CMK (cell line): ENCODE data around the gene CFAP74.

ENCODE experiments used
- DNase-seq: peaks from one replicate; pipeline ENCODE4 v3.0.0-alpha.2; 2010; ENCODE audit warnings: low read depth

The CFAP74 gene

DNA sequence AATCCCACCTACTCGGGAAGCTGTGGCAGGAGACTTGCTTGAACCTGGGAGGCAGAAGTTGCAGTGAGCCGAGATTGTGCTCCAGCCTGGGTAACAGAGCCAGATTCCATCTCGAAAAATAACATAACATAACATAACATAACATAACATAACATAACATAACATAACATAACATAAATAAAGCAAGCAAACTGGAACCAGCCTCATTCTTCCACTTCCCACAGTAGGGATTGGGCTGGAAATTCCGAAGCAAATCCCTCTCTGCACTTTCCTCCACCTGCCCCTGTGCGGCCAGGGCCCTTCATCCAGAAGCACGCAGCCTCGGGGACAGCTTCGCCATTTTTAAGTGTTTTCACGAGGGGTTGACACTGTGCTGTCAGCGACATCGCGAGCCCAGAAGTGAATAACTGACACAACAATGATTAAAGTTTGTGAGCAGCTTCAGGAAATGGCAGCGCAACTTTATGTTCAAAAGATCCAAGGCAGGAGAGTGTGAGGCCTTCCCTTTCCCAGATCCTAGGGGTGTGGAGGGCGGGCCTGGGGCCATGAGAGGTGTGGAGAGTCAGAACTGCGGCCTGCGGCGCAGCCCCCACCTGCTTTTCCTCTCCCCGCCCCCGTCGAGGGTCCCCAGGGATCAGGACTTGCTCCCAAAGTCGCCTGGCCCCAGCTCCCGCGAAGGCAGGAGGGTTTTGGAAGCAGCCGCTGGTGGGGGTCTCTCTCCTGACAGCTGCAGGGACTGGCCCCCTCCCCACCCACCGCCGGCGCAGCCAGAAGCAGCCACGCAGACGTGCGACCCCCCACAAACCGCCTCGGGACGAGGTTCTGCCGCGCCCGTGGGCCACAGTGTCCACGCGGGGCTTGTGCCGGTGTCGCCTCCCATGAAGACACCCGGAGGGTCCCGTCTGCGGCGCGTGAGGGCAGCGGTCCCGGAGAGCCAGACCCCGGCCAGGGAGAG is 14.9 kb upstream of the CFAP74 start:
- DNase-seq: no peak

DNA sequence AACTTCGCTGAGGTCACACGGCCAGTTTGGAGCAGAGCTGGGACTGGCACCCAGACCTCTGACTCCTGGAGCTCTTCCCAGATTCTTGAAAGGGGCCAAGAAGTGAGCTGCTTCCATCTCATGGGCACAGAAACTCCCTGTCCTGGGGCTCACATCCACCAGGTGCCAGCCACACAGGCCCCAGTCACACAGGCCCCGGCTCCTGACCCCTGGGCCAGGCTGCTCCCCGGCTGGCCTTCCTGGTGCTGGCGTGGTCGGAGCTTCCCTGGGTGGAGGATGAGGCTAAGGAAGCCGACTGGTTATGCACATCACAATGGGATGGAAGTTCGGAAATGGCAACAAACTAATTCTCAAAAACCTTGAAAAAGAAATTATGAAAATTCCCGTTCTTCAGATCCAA is 12.5 kb upstream of the CFAP74 start:
- no peak for DNase-seq

DNA sequence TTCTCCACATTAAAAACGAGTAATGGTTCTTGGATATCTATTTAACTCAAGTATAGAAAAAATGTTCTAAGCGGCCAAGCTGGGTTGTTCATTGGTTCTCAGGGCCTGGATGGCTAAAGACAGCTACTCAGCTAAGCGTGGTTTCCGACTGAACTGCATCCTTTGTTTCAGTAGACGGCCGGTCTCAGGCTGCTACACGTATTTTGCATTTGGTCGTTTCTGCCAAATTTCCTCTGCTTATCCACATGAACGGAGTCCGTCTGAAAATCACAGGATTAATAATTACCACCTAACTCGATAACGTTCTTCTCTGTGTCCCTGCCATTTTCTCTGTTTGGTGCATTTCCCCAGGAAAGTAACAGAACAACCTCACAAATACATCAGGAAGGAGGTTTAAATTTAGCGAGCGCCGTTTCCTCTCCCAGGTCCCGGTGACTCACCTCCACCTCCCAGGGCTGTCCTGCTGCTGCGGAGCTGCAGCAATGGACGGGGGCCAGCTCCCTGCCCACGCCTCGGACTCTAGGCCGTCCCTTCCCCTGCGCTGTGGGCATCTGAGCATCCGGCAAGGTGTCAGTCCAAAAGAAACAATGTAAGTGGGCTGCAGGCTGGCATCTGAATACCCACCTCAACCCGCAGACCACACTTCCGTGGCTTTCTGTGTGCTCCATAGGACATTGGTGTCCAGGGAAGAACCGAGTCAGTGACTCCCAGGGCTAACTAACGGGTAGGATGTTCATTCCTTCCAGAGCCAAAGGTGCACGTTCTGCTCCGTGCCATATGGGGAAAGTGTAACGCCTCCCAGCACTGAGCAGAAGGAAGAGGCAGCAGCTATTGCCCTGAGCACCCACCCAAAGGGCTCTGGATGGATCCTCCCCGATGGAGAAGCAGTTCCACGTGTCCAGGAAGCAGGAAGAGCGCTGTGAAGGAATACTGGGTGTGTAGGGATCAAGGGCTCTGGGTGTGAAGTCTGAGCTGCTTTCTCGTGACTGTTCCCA is 11.5 kb upstream of the CFAP74 start:
- no peak for DNase-seq

DNA sequence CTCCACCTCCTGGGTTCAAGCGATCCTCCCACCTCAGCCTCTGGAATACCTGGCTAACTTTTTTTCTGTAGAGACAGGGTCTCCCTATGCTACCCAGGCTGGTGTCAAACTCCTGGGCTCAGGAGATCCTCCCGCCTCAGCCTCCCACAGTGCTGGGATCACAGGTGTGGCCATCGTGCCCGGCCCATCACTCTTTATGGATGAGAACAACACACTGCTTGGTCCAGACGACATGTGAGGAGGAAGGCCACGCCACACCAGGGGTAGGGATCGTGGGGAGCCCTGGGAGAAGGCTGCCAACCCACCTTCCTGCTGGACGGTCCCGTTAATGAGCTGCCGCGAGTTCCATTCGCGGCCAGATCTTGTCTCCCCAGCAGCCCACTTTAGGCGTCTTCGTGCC is 10.6 kb upstream of the CFAP74 start:
- no peak for DNase-seq

DNA sequence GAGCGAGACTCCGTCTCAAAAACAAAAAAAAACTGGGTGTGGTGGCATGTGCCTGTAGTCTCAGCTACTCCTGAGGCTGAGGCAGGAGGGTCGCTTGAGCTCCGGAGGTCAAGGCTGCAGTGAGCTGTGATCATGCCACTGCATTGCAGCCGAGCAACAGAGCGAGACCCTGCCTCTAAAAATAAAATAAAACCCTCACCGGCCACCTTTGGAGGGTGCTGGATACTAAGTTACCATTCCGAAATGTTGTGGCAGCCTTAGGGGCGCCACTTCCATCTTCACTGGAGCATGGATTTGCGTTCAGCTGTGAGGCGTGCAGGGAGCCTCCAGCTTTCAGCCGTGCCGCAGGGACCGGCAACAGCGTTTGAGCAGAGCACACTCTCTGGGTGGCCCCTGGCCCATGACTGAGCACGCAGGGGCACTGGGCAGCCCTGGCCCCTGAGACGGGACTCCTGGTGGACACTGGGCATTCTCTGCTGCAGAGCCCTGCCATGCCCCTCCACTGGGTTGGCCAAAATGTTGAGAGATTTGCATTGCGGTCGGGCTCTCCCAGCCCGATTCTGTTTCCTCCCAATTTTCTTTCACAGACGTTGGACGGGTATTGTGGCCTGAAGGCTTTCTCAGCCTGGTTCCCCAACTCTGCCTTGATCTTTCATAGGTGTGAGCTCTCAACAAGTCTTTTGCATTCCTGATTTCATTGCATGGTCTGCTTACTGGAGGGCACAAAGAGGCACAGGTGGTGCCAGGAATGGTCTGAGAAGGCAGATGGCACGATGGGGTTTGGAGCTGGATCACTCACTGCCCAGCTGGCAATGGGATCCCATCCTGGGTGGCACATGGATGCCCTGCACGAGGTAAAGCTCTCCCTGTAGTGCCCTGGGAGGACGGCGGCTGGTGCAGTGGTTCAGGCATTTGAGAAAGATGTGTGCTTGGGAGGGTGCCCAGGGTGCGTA is 5.8 kb upstream of the CFAP74 start:
- no peak for DNase-seq

DNA sequence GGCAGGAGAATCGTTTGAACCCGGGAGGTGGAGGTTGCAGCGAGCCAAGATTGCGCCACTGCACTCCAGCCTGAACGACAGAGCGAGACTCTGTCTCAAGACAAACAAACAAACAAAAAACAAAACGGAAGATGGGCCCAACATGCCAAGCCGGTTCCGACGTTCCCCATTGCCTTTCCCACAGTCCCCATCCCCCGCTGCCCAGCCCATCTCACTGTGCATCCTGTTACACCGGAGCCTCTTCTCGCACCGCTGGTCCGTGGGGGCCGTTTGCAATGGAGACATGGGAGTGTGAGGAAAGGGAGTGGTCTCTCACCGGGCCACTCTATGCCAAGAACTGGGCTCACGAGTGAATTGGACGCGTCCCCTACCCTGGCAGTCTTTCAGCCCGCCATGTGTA is 1.3 kb upstream of the CFAP74 start:
- no peak for DNase-seq

DNA sequence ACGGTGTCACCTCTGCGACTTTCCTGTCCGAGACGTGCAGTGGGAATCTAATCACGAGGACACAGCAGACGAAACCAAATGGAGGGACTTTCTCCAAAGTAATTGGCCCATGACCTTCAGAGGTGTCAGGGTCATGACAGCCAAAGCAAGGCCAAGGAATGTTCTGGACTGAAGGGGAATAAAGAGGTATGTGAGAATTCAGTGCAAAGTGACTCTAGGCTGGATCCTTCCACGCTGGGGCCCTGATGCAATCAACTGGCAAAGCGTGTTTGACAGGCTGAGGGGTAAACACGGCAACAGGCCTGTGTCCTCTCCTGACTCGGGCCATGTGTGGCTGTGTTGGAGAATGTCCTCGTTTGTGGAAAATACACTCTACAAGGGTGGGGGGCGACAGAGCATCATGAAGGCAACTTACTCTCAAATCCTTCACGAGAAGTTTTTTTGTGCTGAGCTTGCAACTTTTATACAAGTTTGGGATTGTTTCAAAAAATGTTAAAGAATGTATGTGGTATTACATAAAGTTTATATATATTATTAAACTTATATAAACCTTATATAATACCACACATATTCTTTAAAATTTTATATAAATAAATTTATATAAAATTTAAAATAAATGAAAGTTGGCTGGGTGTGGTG is 1.7 kb downstream of the CFAP74 start:
- no peak for DNase-seq

DNA sequence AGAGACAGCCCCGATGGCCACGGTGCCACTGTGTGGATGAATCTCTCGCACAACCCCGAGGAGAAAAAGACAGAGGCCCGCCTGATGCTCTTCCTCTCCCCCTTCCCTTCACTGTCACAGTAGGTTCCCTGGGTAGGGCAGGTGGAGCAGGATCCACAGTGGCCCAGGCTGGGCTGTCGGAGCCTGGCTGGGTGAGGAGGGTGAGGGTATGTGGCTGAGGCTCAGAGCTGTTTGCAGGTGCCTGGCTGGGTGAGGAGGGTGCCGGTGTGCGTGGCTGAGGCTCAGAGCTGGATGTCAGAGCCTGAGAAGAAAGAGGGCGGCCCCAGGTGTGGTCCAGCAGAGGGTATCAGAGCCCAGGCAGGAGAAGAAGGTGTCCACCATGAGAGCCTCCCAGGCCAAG is 2.7 kb downstream of the CFAP74 start:
- DNase-seq: no peak

DNA sequence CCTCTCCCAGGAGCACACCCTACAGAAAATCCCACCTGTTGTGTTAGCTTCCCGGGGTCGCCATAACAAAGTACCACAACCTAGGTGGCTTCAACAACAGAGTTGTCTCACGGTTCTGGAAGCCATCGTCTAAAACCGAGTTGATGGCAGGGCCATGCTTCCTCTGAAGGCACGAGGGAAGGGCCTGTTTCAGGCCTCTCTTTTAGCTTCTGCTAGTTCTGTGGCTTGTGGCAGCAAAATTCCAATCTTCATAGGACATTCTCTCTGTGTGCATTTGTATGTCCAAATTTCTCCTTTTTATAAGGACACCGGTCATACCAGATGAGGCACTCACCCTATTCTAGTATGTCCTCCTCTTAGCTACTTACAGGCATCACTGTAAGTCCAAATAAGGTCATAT is 3.2 kb downstream of the CFAP74 start:
- no peak for DNase-seq

DNA sequence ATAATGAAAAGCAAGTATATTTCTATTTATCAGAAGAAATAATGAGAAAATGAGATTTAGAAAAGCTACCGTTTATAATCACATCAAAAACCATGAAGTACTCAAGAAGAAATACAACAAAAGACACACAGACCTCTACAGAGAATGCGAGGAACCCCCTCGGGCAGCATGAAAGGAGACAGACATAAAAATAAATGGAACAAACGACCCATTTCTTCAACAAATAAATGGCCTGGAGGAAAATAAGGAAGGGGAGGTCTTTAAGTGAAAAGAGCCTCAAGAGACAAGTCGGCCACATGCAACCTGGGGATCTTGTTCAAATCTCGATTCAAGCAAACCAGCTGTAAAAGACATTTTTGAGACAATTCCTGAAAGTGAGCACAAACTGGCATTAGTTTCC is 6.0 kb downstream of the CFAP74 start:
- no peak for DNase-seq

DNA sequence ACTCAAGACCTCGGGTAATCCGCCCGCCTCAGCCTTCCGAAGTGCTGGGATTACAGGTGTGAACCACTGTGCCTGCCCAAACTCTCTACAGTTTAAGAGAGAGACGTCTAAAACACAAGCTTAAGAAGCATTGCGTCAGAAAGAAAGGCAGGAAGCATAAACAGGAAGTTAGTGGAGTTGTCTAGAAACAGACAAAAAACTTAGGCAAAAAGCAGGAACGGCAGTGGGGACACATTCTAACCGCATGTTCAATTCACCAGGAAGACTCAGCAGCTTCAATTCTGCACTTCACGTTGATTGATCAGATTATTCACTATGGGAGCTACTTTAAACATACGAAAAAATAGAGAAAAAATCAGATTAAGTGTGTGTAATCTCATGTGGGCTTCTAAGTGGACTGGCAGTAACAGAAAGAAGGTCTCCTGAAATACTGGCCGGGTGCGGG is 7.4 kb downstream of the CFAP74 start:
- DNase-seq: peak; percentile 55

DNA sequence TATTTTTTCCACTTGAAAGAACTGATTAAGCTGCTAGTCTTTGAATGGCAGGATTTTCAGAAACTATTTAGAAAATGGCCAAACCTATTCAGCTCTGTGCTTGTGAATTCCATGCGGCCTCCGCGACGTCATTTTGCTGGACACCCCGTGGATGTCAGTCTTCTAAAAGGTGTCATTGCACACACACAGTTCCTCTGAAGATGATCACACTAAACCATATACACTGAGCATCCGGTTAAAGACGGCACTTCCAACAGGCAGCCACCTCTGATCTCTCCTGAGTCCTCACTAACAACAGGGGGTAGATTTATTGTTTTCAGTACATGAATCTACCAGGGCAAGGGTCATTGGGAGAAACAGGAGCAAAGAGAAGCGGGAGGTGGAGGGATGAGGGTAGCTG is 9.1 kb downstream of the CFAP74 start:
- DNase-seq: no peak

DNA sequence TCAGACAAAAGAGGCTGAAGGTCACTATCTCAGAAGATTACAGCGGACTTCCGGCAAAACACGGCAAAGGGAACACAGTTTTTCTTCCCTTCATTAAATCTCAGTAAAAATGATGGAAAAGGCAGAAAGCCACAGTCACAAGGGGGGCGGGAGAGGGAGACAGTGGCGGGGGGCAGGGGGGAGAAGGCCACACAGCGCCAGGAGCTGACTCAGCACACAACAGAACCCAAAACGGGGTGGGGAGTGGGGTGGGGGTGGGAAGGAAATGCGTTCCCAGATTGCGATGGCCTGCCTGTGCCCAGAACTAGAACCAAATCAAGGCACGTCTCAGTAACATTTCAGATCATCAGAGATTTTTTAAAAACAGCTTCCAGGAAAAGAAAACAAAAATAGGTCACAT is 13.4 kb downstream of the CFAP74 start:
- no peak for DNase-seq

DNA sequence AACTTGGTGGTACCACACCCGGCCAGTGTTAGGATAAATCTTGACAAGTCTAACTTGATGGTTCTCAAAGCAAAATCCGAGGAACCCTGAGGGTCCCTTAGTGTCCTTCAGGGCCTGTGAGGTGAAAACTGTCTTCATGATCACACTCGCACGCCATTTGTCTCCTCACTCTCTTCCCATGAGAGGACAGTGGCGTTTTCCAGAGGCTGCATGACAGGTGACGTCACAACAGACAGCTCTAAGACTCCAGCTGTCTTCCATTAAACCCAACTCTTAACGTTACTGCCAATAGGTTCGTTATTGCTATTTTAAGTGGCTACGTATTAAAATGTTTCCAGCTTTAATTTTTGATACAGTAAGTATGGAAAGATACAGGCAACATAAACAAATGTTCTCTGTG is 13.8 kb downstream of the CFAP74 start:
- no peak for DNase-seq

DNA sequence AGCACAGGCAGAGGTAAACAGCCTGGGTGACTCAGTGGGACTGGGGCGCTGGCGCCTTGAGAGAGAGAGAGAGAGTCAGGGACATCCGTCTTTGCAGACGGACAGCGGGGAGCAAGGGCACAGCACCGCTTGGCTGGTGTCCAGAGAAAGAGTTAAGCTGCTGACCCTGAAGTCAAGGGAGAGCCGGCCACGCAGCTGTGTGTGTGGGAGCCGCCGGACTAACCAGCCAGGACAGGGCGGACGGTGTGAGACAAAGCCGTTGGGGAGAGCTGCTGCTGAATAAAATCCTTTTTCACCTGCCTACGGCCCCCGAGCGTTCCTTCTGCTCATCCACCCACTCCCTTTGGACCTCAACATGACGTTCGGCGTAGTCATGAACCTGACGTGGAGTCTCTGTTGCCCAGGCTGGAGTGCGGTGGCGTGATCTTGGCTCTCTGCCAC is 14.5 kb downstream of the CFAP74 start:
- DNase-seq: no peak

DNA sequence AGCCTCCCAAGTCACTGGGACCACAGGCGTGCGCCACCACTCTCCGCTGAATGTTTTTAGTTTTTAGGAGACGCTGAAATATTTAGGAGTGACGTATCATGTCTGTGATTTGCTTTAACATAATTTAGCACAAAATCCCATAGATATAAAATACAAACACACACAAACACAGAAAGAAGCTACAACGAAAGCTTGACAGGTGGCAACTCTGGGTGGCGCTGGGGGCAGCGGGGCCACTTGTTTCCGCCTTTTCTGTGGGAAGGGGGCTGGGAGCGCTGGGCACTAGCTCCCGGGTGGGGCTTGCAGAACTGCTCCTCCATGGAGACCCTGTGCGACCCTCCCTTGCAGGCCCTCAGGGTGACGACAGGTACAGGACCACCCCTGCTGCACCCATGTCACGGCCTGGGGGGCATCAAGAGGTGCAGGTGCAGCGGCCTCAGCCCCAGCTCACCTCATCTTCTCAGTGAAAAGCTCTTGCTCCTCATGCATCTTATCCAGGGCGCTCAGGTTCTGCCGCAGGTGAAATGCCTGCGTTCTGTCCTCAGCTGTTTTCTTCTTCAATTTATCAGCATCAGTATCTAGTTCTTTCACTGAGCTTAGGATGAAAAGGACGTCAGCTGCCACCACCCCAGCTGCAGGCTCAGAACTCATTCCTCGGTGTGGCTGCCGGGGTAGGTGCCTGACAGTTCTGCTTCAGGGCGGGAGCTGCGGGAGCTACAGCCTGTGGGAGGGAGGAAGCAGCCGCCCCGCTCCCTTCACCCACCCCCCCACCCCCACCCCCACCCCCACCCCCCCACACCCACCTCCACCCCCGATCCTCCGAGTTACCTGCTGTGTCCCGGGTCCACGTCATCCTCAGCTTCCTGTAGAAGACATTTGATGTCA is 15.3 kb downstream of the CFAP74 start:
- no peak for DNase-seq

DNA sequence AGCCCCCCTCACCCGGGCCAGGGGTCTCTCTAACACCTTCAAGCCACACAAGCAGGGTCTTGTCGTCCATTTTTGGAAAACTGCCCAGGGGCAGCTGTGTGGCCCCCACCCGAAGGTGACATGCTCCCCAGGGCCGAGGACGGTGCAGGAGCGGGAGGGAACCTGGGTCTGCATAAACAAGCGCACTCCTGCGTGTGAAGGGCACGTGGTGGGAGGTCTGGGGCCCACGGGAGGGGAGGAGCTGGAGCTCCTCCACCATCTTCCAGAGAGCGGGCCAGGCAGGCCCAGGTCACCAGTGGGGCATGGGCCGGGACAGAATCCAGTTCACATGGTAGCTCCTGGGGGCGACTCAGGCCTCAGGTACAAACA is 16.5 kb downstream of the CFAP74 start:
- no peak for DNase-seq

DNA sequence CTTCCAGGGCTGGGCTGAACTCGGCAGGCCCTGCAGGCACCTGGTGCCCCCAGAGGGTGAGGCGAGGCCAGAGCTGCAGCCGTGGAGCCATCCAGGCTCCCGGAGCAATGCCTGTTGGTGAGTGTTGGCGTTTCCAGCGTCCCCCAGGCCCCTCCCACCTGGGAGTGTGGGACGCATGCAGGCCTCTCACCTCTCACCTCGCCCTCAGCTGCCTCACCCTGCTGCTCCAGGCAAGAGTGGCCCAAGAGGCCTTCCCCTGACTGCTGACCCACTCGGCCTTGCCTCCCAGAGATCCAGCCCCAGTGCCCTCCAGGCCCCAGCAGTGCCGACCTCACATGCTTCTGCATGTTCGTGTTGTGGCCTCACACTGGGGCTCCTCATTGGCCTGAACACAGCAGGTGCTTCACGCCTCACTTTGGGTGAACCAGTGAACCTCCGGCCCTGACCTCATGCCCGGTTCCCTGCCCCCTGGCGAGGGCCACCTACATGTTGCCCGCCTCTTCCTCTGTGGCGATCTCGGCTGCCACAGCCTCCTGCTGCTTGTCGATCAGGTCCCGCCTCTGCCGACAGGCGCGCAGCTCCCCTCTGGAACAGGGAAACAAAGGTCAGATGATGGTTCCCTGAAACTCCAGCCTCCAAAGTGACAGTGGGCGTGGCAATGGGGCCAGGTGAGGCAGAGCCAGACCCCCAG is 17.0 kb downstream of the CFAP74 start:
- no peak for DNase-seq

DNA sequence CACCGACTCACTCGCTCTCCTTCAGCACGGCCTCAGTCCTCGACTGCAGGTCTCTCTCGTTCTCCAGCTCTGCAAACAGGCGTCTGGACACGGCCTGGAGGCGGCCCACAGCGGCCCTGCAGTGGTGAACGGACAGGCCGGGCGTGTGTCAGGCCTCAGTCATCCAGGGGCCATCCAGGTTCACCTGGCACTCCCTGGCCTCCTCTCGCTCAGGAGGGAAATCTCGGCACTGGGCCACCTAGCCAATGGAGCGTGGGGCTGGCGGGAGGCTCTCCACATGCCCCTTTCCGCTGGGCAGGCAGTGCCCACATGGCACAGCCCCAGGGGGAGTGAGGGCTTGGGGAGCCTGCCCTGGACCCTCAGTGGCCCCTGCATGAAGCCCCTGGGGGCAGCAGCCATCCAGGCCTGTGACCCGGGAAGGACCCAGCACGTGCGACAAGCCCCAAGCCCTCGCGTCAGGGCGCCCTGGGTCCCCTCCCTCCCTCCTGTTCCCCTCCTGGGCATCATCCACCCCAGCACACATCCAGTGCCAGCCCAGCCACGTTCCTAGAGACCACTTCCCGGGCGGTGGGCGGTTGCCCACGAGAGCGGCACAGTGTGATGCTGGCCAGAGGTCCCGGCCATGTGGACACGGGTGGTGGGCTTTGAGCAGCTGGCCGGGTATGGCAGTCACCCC is 18.1 kb downstream of the CFAP74 start:
- no peak for DNase-seq
